GM13977 (cell line): Measurements from ENCODE around the gene WASF2.

Experiments
- DNase-seq: peaks from one replicate; pipeline ENCODE4 v3.0.0; 2012; ENCODE audit warnings: low spot score
- CTCF ChIP-seq: IDR thresholded peaks from 2 replicates; pipeline ENCODE4 v1.5.1; 2012; ENCODE audit warnings: mild to moderate bottlenecking, control low read depth; ENCODE audit not compliant: insufficient read depth; ENCODE audit errors: extremely low read depth, missing control alignments
- in situ Hi-C: fragments of 300-500 bp; cut with MboI; formaldehyde crosslinking; loops from one replicate; pipeline ENCODE4 v1.12.0; 2022; ENCODE audit warnings: low sequenced_read_pairs, low pct_unique_long_range_greater_than_20kb, mixed read lengths, inconsistent platforms; ENCODE audit not compliant: unreplicated experiment

WASF2 gene

GRCh38 chr1:27515626-27516025 is 25.7 kb upstream of the WASF2 start:
- no peak for DNase-seq
- no peak for TF ChIP-seq CTCF
- in situ Hi-C loops: no loop called here

- in situ Hi-C loops: no loop called here
- DNase-seq: no peak
- TF ChIP-seq CTCF: no peak
Observed at GRCh38 chr1:27513958-27514357, 24.0 kb upstream of the WASF2 start.

GRCh38 chr1:27513528-27513927 is 23.6 kb upstream of the WASF2 start:
- in situ Hi-C loops: no loop called here
- TF ChIP-seq CTCF: no peak
- DNase-seq: no peak

- in situ Hi-C loops: no loop called here
- DNase-seq: no peak
- TF ChIP-seq CTCF: no peak
Observed at GRCh38 chr1:27509127-27510080, 19.4 kb upstream of the WASF2 start.

- DNase-seq: no peak
- peak; percentile 6 for TF ChIP-seq CTCF
- in situ Hi-C loops: no loop called here
Observed at GRCh38 chr1:27507960-27508665, 18.1 kb upstream of the WASF2 start.

GRCh38 chr1:27506703-27507102 is 16.7 kb upstream of the WASF2 start:
- DNase-seq: no peak
- in situ Hi-C loops: no loop called here
- TF ChIP-seq CTCF: no peak
